ENCODE results near the gene KRTAP12-1.

KRTAP12-1 gene

GRCh38 chr21:44711327-44712202 is 29.6 kb upstream of the KRTAP12-1 start, which contains the start of gene TSPEAR:
TSS of gene TSPEAR (minus strand) at chr21:44711572. CDS start at chr21:44711514, 58 bp downstream.
- DNase-seq (ENCODE audit: low read depth in 2 of 2), result no peak

DNA sequence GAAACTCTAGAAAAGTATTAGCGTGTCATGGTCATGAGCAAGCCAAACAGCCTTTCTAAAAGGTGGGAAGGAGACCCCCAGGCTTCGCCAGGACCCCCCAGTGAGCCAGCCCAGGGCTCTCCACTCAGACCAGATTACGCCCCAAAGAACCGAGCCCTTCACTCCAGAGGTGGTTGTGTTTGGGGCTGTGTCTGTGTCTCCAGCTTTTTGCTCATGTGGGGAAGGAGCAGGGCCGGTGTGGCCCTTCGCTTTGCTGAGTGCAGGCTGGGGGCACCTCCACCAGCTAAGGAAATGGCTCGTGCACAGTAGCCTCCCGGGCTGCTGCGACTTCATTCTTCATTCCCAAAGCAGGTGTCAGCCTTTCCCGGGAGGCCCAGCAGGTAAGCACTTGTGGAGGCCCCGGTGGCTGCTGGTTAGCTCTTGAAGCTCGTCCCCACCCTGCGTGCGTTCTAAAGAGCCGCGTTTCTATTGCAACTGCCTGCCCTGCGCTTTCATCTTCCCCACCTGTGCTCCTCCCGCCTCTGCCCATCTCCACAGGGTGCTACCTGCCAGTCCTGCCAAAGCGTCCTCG is 28.9 kb upstream of the KRTAP12-1 start:
- no peak for DNase-seq (ENCODE audit: low read depth in 2 of 2)

DNA sequence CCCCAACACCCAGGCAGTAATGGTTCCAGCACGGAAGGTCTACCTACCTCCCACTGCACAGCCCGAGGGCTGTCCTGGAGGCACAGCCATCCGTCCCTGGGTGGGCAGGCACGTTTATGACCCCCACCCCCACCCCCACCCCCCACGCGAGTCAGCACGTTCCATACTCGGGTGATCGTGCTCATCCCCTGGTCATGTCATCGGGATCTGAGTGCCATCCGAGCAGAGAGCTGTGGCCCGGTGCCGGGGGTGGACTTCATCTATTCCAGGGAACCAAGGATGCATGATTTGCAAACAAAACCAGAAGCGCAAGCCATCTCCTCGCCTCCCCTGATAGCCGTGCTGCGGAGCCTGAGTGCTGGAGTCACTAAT is 28.3 kb upstream of the KRTAP12-1 start:
- DNase-seq (ENCODE audit: low read depth in 2 of 2), result no peak

GRCh38 chr21:44709426-44710293 is 27.7 kb upstream of the KRTAP12-1 start:
- DNase-seq (ENCODE audit: low read depth in 2 of 2), result no peak

DNA sequence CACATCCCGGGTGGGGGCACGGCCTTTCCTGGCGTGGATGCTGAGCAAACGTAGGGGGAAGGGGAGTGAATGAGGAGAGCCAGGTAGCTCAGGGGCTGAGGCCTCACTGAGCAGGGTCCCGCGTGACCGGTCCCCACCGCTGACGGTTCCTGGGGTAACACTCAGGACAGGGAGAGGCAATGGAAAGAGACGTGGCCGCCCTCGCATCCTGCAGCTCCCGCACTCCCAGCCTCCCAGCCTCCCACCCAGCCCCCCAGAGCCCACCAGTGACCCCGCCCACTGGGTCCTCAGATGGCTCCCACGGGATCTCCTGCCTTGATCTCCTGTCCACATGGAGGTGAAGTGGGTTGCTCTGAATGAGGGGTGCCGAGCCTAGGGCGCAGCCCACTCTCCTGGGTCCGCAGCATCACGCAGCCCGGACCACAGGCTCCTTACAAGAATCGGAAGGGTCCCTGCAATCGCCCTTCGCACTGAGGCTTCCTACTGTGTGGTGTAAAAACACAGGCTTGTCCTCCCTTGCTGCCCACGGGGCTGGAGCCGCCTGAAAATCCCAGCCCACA is 27.0 kb upstream of the KRTAP12-1 start:
- DNase-seq (ENCODE audit: low read depth in 2 of 2), result no peak

- DNase-seq (ENCODE audit: low read depth in 2 of 2), result no peak
Measured at GRCh38 chr21:44708213-44708865, 26.4 kb upstream of the KRTAP12-1 start.

DNA sequence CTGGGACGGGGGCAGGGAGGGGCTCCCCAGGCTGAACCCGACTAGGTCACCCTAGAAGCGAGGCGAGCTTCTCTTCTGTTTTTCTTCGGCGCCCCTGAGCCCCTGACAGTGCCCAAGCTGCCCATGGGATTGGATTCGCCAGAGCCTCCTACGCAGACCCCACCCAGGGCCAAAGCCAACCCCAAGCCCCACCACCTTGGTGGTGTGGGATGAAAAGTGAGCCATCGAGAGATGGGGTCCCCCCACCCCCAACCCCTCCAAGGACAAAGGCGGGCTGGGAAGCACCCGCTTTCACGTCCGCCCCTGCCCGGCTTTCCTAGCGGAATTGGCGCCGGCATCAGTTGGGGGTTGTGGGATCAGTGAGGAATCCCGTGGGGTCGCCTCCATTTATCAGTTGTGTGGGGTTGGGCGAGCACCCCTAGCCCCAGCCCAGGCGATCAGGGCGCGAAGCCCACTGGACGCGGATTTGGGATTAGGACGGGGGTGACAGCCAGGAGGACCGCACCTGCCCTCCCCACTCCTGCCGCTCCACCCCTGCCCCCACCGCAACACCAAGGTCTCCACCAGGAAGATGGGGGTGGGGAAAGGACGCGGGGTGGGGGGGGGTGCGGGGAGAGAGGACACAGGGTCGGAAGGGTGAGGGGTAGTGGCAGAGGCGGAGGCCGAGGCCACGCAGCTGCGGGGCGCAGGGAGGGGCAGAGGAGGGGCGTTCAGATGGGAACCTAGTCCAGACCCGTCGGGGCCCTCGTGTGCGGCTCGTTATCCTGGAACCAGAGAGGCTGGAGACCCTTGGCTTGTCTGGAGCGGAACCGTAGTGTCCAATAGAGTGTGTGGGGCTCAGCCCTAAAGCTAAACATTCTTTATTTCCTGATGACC is 25.0 kb upstream of the KRTAP12-1 start:
- no peak for DNase-seq (ENCODE audit: low read depth in 2 of 2)

DNA sequence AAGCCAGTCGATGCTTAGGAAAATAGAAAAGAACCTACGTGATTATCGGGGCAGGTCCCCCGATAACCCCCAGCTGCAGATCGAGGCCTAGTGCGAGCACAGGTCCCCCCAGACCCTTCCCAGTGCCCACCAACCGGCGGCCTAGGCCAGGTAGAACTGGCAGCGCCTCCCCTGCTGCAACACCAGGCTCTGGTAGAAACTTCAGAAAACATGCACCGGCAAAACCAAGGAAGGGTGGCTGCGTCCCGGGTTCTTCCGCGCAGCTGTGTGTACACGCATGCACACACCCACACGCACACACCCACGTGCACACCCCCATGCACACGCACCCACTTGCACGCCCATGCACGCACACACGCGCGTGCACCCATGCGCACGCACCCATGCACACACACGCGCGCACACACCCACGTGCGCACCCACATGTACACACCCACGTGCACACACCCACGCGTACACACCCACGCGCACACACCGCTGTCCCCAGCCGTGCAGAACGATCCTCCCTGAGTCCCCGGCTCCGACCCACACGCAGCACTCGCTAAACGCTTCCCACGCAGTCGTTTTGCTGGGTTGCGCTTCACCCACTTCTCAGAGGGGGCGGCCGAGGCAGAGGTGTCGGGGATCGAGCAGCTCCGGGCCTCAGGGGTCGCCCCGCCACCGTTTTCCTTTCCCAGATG is 24.2 kb upstream of the KRTAP12-1 start:
- no peak for DNase-seq (ENCODE audit: low read depth in 2 of 2)

- no peak for DNase-seq (ENCODE audit: low read depth in 2 of 2)
Measured at GRCh38 chr21:44704636-44705001, 22.7 kb upstream of the KRTAP12-1 start.

DNA sequence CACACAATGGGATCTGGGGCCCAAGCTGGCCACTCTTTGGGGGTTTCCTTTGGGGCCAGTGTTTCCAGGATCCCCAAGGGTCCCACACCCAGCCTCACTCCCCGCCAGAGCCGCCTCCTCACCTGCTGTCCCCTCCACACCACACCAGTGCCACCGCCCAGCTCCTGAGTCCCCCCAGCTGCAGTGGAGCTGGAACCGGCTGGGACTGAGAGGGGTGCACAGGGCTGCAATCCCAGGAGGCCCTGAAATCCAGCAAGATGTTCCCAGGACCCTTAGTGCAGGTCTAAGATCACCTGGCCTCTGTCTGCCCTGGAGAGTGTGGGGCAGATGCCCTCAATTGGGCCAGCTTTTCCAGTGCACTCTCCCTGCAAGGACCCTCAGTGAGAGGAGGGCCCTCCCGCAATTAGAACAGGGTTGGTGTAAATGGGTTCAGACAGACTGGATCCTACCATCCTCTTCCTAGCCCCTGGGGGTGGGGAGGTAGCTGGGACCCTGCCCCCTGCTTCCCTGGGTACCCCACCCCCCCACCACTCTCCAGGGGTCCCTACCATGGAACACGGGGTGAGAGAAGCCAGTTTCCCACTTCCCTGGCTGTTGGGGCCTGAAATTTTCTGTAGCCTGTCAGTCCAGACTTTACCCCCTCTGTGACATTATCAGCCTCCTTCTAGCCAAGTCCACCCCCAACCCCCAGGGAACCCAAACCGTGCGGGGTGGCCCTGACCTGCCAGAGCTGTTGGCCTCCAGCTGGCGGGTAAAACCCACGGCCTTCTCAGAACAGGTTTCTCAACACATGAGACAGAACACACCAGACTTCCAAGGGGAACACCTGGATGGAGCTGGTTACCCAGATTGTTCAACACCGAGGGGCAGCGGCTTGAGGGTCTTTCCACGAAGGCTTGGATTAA is 22.0 kb upstream of the KRTAP12-1 start:
- DNase-seq (ENCODE audit: low read depth in 2 of 2), result no peak

DNA sequence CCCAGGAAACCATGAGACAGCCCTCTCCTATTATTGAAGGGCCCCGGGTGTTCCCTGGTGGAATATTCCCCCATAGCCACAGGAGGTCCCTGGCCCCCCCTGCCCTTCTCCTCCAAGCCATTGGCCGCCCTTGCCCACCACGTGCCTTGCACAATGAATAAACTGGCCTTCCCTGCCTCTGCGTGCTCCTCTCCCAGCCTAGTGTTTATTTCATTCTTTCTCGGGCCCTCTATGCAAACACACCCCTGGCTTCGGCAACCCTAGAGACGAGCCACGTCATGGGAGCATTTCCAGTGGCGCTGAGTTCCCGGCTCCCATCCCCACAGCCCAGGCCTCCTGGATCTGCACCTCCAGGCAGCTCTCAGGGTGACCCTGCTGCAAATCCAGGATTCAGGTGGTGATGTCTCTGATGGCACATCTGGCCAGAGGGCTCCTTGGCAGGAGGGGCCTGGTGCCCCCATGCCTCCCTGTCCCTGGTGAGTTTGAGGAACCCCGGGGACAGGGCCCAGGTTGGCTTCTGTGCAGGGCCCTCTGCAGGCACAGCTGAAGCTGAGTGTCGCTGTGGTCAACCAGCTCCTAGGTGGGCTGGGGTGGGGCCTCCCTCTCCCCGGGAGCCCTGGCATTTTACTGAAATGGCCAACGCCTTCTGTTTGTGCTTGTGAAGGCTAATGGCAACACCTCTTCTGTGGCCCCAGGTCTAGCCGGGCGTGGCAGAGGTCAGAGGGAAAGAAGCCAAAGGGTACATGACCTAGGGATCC is 21.2 kb upstream of the KRTAP12-1 start:
- DNase-seq (ENCODE audit: low read depth in 2 of 2), result no peak

- no peak for DNase-seq (ENCODE audit: low read depth in 2 of 2)
Measured at GRCh38 chr21:44702111-44702972, 20.4 kb upstream of the KRTAP12-1 start.

DNA sequence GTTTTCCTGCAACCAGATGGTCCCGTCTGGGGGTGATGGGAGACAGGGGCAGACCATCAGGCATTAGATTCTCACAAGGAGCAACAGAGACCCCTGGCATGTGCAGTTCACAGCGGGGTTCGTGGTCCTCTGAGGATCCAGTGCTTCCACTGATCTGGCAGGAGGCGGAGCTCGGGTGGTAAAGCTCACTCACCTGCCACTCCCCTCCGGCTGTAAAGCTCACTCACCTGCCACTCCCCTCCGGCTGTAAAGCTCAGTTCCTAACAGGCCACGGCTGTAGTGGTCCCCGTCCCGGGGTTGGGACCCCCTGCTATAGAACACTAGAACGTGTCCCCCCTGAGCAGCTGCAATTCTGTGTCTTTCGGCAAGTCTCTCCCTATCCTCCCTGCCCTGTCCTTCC is 19.6 kb upstream of the KRTAP12-1 start:
- DNase-seq (ENCODE audit: low read depth in 2 of 2), result no peak

- DNase-seq (ENCODE audit: low read depth in 2 of 2), result no peak
Measured at GRCh38 chr21:44701023-44701400, 19.0 kb upstream of the KRTAP12-1 start.

GRCh38 chr21:44700101-44701022 is 18.4 kb upstream of the KRTAP12-1 start:
- DNase-seq (ENCODE audit: low read depth in 2 of 2), result no peak

DNA sequence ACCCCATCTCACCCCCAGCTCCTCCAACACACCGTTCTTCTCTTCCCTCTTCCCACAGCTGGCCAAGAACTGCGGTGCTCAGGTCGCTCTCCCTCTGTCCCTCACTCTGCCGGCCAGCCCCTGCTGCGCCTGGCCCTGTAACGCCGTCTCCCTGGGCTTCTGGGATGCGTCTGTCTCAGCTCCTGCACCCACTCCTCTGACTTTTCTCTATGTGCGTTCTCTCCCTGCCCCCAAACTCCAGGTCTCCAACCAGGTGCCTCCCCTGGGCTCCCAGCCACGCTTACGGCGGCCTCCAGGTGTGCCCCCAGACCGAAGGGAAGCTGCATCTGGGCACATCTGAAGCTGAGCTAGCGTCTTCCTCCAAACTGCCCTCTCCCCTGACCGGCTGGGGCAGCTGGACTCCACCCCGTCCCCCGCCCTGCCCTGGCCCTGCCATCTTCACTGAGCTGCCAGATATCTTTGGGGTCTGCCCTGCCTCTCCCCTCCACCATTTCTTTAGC is 17.6 kb upstream of the KRTAP12-1 start:
- DNase-seq (ENCODE audit: low read depth in 2 of 2), result no peak
